ENCODE results near the gene SH3TC1.
A peak's percentile ranks its signal among the peaks of the same experiment; 100 is the strongest.

SH3TC1 gene

DNA sequence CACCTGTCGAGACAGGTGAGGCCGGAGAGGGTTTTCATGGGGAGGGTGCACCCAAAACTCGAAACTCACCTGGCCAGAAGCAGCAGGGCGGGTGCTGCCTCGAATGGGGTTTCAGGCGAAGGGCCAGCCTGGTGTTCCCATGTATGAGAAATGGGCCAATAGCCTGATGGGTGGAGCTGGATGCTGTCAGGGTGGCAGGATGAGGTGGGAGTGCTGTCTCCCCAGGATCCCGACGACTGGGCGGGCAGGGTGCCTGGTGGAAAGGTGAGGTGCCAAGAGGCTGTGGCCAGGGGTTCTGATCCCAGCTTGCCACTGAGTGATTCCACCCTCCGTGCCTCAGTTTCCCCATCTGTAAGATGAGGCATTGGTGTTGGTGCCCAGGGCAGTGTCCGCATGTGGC, 16.8 kb upstream of the SH3TC1 start:
- no peak for DNase-seq

DNA sequence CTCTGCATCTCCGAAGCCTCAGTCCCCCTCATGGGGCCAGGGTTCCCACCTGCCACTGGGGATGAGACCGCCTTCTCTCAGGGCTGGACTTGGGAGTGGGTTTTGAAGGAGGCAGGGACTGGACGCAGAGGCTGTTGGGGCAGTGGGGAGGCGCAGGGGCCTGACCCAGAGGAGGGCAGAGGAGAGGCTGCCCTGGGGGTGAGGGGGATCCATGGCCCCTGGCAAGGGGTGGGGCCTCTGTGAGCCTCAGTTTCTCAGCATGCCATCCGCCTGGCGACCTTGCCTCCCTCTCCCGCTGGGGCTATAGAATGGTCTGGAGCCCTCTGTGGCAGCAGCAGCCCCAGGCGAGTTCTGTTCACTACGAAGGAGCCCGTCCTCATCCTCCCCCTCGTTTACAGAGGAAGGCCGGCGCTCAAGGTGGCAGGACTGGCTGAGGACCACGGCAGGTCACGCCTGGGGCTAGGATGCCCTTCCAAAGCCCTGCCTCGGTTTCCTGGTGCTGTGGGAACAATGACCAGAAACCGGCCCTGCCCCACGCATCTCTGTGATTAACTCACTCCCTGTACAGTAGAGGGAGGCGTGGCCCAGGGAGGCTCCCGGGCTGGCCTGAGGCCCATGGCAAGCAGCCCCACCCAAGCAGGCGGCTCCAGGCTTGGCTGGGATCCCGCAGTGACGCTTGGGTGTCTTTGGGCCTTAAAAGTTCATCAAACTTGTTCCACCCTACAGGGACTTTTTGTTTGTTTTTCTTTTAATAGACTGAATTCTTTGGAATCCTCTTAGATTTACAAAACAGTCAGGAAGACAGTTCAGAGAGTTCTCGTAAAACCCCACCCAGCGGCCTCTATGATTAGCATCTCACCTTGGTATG, 16.0 kb upstream of the SH3TC1 start:
- DNase-seq = no peak

DNA sequence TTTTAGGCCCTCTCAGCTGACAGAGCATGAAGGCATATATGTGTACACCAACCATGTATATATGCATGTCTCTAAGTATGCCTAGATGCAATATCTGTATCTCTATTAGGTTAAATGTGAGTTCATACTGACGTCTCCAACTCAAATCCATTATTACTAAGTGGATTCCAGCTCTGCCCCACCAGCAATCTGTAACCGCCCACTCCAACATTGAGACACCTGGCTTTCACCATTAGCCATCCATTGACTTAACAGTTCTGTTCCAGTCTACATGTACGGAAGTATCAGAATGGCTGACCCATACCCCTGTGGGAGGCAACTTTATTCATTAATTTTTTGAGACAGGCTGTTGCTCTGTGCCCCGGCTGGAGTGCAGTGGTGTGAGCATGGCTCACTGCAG, 15.0 kb upstream of the SH3TC1 start:
- no peak for DNase-seq

DNA sequence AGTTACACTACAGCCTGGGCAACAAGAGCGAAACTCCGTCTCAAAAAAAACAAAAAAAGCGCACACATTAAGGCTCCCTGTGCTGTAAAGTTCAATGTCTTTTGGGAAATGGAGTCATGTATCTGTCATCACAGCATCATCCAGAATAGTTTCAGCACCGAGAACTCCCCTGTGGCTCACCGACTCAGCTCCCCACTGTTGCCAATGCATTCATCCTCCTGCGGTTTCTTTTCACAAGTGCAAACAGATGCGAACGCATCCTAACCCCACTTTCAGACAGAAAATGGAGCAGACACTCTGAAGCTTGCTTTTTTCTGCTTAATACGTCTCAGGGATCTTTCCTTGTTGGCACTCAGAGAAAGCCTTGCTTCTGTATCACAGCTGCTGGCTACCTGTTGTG, 13.8 kb upstream of the SH3TC1 start:
- no peak for DNase-seq

DNA sequence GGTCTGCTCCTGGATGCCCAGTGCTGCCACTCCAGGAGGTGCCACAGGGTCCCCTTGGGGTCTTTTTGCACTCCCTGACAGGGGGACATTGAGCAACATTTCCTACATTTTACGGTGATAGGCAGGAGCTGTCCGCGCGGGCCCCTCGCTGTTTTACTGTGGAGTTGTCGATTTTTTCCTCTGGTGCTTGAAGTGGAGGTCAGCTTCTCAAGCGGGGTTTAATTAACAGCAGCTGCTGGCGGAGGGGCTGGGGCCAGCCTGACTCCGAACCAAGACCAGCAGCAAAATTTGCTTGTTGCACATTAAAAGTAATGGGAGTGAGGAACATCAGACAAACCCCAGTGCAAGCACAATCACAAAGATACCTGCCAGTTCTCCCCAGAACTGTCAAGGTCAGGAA, 13.2 kb upstream of the SH3TC1 start:
- DNase-seq = no peak

DNA sequence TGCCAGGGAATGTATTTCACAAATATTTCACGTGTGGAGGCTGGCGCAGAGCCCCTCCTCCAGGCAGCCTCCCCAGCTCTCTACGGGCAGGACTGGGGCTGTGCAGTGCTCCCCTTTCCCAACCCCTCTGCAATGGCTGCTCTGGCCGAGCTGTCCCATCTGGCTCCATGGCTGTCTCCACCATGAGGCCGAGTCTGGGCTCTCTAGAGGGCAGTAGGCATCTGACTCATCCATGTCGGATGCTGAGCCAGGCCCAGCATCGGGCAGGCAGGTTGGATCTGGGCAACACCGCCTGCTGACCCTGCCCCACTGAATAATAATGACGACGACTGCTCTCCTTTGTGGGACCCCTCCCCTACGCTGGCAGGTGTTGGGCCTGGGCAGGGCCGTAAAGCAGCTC, 11.0 kb upstream of the SH3TC1 start:
- no peak for DNase-seq

DNA sequence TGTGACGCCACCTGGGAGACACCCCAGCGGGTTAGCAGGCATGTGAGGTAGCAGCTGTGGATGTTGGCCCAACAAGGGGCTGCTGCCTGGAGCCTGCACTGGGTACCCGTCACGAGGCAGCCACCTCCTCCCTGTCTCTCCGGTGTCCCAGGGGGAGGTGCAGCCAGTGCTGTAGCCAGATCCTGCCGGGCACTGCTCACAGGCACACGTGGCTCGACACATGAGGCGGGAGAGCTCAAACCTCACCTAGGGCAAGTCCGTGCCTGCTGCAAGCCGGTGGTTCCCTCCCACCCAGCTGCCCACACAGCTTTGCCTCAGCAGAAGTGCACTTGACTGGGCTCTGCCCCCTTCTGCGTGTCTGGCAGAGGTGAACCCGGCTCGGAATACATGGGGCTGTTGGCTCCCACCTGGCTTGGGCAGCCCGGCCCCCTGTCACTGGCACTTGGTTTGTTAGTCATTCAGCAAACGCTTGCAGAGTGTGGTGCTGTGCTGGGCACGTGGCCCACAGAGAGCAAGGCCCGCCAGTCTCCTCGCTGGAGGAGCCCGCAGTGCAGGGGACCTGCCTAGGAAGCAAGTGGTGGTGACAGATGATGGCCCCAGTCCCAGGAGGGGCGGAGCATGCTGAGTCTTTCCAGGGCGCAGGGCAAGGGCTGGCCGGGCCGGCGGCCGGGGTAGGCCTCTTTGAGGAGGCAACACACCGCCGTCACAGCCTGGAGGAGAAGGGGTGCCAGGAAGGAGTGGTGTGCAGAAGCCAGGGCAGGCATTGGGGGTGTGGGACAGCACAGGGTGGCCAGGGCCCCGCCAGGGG, 10.1 kb upstream of the SH3TC1 start:
- DNase-seq = no peak

DNA sequence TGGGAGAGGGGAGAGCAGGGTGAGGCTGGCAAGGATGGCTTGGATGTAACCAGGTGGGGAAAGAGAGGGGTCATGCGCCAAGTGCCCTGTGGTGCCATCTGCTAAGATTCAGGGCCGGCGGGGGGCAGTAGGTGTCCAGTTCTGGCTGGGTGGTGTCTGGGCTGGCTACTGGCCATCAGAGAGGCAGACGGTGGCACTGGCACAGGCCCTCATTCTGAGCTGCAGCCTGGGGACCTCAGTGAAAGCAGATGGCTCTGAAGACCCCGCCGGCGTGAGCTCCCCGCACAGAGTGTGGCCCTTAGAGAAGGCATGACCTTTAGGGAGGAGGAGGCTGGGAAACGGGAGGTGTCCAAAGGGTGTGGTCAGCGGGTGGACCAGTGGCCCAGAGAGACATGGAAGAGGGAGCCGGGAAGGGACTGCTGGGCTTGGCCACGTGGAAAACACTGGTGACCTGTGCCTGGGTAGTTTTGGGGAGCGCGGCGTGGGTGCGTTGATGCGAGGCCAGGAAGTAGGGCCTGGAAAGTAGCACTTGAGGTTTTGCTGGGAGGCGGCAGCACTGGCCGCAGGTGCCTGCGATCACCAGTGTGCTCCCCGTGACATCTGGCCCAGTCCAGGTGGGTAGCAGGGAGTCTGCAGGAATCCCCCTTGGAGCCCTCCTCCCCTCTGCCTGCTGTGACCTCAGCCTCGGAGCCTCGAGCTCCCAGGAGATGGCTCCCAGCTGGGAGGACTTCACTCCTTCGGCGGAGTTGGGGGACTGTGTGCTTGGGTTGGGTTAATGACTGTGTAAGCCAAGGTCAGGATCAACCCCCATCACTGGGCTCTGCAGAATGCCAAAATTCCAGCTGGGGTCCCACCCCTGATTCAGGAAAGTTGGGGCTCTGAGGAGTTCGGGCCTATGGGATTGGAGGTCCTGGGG, 9.3 kb upstream of the SH3TC1 start:
- DNase-seq = no peak

DNA sequence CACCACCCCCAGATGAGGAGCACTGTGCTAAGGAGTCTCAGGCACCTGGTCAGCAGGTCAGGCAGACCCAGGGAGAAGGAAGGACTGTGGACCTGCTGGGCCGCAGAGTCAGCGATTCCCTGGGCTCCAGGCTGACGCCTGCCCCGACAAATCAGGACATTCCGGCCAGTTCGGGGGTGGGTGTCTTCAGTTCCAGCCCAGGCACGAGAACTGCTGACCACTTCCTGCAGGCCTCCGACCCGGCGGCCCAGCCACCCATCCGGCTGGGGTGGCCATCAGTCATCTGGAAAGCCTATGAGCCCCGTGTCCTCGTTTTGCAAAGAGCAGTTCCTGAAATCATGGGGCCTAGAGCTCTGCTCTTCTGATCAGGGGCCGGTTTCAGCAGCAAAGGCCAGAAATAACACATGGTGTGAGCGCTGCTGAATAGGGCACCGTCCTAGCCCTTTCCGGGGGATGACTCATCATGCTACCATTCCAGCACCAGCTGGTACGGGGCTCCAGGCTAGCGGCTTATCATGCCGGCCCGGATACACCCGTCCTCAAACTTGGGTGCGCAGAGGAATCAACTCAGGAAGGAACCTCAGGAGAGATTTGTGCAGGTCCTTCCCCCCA, 7.8 kb upstream of the SH3TC1 start:
- DNase-seq = no peak

DNA sequence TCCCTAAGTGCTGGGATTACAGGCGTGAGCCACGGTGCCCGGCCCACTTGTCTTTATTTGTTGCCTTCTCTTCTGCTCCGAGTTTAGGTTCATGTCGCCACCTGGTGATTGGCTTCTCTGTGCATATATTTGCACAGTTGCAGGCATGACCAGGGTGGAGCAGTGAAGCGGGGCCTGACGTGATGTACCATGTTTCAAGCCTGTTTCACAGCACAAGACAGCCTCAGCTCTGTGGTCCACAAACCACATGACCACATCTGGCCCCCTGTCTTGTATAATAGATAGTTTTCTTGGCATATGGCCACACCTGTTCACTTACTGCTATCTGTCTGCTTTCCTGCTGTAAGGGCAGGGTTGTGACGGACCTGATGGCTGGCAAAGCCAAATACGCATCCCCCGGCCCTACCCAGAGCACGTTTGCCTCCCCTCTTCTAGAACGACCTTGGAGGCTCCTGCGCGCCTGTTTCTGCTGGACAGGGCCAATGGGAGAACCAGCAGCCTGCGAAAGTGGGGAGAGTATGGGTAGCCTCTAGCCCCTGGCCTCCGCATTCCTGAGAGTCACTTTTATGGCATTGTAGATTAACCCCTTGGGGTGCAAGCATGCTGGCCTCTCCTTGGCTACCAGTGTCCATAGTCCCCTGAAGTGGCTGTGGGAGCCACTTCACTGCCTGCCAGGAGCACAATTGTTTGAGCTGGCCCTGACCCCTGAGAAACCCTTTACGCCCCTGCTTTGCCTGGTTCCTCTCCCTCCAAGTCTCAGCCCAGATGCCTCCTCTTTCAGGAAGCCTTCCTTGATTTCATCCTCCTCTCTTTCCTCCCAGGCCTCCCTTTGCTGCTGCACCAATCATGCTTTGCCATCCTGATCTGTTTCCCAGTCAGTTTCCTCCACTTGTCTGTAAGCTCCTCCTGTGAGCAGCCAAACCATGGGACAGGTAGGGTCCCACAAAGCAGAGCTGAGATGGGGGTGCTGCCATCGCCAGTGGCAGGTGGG, 6.0 kb upstream of the SH3TC1 start:
- no peak for DNase-seq

DNA sequence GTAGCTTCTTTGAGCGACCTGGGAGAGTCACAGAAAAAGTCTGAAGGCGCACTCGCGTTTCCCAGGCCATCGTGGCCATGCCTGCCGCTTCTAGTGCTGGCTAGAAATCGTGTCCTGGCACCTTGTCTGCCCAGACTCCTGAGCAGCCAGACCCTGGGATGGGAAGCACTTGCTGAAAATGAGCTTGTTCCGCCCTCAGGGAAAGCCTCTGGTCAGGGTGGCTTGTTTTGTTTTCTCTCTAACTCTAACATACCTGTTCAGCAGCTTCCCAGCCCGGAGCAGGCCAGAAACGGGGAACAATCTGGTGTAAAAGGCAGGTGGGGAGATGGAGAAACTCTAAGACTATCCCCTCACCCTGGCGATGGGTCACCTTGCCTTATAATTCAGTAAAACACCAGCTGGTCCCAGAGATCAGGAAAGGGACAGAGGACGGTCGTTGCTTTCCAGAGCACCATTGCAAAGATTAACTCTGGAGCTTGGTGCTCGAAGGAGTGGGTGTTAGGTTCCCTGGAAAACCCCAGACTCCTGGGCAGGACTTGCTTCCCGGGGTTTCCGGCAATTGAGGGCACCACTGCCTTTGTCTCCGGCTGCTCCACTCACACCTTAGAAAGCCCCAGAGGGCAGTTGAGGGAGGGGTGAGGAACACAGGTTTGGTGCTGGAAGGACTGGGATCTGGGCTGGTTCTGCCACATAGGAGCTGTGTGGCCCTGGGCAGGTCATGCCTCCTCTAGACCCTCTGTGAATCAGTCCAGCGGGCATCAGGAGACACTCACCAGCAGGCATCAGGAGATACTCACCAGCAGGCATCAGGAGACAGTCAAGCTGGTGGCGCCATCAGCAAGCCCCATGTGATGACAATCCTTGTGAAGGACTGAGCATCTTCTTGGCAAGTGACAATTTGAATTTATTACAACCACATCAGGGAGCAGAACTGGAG, 4.5 kb upstream of the SH3TC1 start:
- no peak for DNase-seq

DNA sequence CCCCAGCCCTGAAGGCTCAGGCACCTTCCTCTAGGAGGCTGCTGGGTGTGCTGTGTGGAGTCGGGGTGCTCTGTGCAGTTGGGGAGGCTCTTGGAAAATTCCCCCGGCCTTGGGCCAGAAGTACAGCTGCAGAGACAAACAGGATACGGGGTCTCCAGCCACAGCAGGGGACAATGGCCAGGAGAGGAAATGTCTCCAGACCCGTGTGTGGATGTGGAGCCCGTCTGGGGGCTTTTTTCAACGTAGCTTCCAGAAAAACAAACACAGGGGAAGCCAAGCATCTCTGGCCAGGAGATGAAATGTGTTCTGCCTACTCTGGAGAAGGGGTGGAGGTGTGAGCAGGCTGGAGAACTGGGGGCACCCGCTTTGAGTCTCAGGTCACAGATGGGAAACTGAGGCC, 3.7 kb upstream of the SH3TC1 start:
- no peak for DNase-seq

DNA sequence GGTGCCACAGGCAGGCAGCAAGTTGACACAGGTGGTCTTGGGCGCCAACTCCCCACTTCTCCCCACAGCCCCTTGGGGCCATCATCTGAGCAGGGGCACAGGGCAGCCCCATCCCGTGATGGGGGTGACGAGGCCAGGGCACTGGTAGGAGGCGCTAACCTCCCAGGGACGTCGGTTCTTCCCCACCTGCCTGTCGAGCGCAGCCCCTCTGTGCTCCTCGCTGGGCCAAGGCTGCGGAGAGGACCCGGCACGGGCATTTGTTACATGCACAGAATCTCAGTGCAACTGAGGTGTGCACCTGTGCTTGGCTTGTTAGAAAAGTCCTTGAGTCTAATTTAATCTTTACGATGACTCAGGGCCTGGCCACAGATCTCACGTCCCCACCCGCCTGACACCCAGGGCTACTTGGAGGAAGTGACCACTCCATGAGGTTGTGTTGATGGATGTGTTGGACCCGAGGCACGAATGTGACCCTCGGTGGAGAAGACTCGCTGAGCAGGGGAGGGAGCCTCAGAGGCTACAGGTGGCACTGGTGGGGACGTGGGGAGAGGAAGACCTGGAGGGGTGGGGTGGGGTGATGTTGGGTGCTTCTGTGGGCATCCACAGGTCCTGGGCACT, 3.1 kb upstream of the SH3TC1 start:
- no peak for DNase-seq

DNA sequence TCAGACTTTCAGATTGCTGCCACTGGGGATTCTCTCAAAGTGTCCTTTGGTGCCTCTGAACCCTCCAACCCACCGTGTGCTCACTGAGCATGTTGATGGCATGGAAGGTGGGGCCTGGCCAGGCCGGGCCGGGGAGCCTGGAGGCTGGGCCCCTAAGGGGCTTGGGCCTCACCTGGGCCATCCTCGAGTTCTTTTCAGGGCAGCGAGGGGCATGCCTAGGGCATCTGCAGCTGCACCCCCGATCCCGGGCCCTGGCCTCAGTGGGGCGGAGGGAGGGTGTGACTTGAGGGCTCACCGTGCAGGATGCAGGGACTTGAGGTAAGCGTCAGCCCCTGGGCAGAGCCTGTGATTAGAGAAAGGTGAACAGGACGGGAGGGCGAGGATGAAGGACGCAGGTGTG, 1.6 kb upstream of the SH3TC1 start:
- no peak for DNase-seq

DNA sequence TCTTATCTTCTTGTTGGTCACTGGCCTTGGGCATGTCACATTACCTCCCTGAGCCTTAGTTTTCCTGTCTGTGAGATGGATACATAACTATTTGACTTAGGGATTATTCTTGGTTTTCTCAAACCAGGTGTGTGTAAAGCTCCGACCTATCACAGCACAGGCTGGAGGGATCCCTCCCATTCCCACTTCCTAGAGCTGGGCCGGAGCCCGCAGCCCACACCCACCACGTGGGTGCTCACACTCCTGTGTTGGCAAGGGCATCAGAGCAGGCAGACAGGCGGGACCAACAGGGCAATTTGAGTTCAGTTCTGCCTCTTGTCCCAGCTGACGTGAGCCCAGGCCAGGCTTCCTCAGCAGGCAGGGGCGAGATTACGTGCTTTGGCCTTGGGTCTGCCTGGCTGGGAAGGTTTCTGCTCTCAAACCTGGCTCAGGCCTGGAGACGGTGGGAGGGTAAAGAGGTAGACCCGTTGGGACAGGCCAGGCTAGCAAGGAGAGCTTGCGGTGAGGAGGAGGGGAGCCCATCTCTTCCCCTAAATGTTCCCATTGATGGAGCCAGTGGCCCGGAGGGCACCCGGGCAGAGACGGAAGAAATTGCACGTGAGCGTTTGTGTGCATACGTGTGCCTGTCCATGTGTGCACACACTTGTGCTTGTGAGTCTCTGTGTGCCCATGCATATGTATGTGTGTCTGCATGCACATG, 734 bp upstream of the SH3TC1 start:
- DNase-seq = no peak

DNA sequence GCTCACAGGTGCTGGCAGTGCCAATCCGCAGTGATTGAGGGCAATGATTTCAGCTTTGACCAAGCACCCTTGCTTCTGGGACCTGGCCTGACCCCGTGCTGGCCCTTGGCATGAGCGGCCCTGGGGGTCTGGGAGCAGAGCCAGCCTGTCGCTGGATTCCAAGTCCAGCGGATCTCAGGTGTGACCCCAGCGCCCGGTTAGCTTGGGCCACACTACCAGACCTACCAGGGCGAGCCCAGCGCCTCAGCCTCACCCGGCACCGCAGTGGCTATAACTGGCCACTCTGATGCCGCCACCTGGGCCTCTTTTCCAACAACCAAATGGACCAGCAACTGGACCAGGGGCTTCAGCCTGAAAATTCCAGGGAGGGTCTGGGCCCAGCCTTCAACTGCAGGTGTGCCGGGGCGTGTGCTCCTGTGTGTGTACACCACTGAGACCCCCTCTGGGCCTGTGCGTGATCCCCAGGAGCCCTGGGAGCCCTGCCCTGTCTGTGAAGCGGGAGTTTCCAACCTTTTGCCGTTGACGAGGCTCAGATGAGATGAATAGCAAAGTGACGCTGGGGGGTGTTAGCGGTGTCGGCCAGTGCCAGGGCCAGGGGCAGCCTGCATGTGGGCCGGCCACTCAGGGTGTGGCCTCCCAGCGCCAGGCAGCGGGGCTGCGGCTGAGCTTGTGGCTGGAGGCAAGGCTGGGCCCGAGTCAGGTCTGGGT, 658 bp downstream of the SH3TC1 start:
- no peak for DNase-seq

DNA sequence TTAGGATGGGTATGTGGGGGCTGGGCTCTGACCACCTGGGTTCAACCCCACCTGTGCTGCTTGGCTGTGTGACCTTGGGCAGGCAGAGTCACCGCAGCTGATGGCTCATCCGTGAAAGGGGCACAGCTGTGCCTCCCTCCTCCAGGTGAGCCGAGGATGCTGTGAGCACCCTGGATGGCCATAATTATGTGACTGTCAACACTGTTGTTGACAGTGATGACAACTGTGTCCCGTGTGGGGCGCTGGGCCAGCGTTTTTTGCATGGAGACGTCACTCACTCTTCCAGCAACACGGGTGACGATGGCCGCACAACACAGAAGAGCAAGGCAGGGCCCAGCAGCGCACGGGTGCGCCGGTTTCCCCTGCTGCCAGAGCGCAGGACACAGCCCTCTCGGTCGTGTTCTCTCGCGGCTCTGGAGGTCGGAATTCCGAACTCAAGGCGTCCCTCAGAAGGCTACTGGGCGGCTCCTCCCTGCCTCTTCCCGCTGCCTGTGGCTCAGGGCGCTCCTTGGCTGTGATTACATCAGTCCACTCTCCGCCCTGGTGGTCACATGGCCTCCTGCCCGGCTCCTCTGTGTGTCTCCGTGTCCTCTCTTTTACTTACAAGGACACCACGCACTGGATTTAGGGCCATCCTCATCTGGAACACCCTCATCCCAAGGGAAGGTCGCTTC, 1.3 kb downstream of the SH3TC1 start:
- DNase-seq = peak in 1 of 2 experiments; percentile 32

DNA sequence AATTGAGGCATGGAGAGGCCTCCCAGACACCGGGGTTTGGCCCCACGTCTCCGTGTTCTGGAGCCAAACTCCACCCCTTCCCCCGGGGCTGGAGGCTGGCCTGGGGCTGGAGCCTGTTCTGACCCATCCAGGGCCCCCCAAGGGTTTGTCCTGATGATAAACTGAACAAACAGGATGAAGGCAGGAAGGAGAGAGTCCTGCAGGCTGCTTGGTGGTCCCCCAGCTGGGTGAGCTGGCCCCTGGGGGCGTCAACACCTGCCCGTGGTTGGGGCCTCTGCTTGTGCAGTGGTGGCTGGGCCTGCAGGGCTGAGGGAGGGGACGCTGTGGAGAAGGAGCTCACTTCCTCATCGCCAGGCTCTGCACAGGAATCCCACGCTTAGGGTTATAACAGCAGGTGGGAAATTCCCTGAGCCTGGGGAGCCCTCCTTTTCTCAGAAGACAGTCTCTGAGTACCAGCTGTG, 2.3 kb downstream of the SH3TC1 start:
- peak; percentile 27 to 56 for DNase-seq

Measured in stimulated activated CD4-positive, alpha-beta T cell treated with anti-CD3 and anti-CD28 coated beads, Interleukin-4, amount 100 ng/mL, for 4 hours (primary cell).